Lung (tissue), 12 donors: ENCODE measurements around the gene GPATCH8. TPM values are rescaled to one million over a fixed set of nuclear protein-coding genes. Genes with fewer than 3 reads are reported as not detected.

ENCODE experiments used
- ATAC-seq: fragments of 200-7000 bp; cut with Tn5 transposase; one replicate; pipeline ENCODE4 v1.9.1; 2020; ENCODE audit warnings: moderate number of reproducible peaks; ENCODE audit not compliant: insufficient read depth, low FRiP score
- DNase-seq, 3 donors: peaks; one replicate each; pipeline ENCODE4 v3.0.0-alpha.2; 2013 to 2017
- H3K27ac ChIP-seq, 2 donors: one replicate each; pipeline ENCODE4 v1.5.1; 2013; ENCODE audit warnings: mild to moderate bottlenecking in 2 of 2, moderate library complexity in 2 of 2, control low read depth in 1 of 2, inconsistent platforms in 1 of 2, low read depth in 1 of 2, low read length in 1 of 2
- H3K27me3 ChIP-seq, 3 donors: one replicate each; pipeline ENCODE4 v1.5.1; 2013; ENCODE audit warnings: low read length in 2 of 3; ENCODE audit not compliant: control insufficient read depth in 3 of 3, insufficient read depth in 3 of 3
- H3K36me3 ChIP-seq, 4 donors: one replicate each; pipeline ENCODE4 v1.5.1; 2013; ENCODE audit warnings: low read length in 4 of 4, mild to moderate bottlenecking in 1 of 4, moderate library complexity in 1 of 4; ENCODE audit not compliant: control insufficient read depth in 4 of 4, insufficient read depth in 4 of 4
- H3K4me1 ChIP-seq, 5 donors: one replicate each; pipeline ENCODE4 v1.5.1; 2013; ENCODE audit warnings: low read length in 5 of 5, mild to moderate bottlenecking in 2 of 5, moderate library complexity in 1 of 5; ENCODE audit not compliant: control insufficient read depth in 5 of 5, insufficient read depth in 5 of 5
- H3K4me3 ChIP-seq: one replicate; pipeline ENCODE4 v1.5.1; 2013; ENCODE audit warnings: mild to moderate bottlenecking, control low read depth, moderate library complexity
- H3K9ac ChIP-seq, 2 donors: one replicate each; pipeline ENCODE4 v1.5.1; 2013; ENCODE audit warnings: low read length in 2 of 2, control low read depth in 1 of 2; ENCODE audit not compliant: insufficient read depth in 1 of 2
- H3K9me3 ChIP-seq, 4 donors: one replicate each; pipeline ENCODE4 v1.5.1; 2013; ENCODE audit warnings: low read length in 3 of 4, mild to moderate bottlenecking in 1 of 4, moderate library complexity in 1 of 4; ENCODE audit not compliant: control insufficient read depth in 4 of 4, insufficient read depth in 3 of 4
- WGBS, 2 donors: extraction: QIAGEN DNeasy Blood & Tissue Kit; methylation state at CpG; one replicate each; pipeline ENCODE4 v1.1.7; 2013; 5-methylcytosine and 5-hydroxymethylcytosine counted together
- polyA plus RNA-seq, 2 donors: library from polyadenylated mRNA; stranded (reverse); fragments of 200-250 nt; gene quantifications; one replicate each; pipeline ENCODE4 v1.2.1, GENCODE V29; 2013
- total RNA-seq, 2 donors: library from RNA; depleted of rRNA in 1 of 2; stranded (reverse); fragments of >200 nt in 1 of 2; gene quantifications; one replicate each; pipeline ENCODE4 v1.2.1, GENCODE V29; 2014 to 2021
- TF ChIP-seq, protein P1 (sequence below): IDR thresholded peaks from 2 replicates; pipeline ENCODE4 v1.5.1; 2012; ENCODE audit warnings: mild to moderate bottlenecking; ENCODE audit errors: control extremely low read depth, extremely low read depth
- donor health status: control.
- donor health status: control.
- donor health status: Bipolar disorder and iron deficiency.
- donor health status: healthy.
- donor health status: DM: yes; HTN: yes; CAD: no.

Gene GPATCH8
- total and polyA plus RNA-seq, 4 donors = 8.9 to 62.0 (median 23.8) TPM

DNA sequence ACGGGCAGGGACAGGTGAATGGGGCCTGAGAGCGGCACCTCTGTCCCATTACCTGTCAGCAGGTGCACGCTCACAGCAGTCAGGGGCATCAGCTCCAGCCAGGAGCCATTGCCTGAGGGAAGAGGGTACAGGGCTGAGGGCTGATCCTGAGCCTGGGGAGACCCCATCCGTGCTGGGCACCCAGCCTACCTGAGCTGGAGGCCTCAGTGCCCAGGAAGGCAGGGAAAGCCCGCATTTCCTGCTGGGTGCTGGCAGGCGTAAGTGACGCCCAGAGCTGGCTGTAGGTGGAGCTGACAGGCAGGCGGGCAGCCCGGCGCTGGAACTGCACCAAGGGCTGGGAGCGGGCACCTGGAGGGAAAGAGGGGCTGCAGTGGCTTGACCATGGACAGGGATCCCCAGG, 147.0 kb downstream of the GPATCH8 start:
- H3K4me3 ChIP-seq = no peak overlapping the region
- H3K9ac ChIP-seq = no peak overlapping the region
- ATAC-seq = no peak
- peaks cover 0 to 21% (median 3%) of the 10 kb centered on the region in 4 donors for H3K36me3 ChIP-seq
- TF ChIP-seq, protein P1, sequence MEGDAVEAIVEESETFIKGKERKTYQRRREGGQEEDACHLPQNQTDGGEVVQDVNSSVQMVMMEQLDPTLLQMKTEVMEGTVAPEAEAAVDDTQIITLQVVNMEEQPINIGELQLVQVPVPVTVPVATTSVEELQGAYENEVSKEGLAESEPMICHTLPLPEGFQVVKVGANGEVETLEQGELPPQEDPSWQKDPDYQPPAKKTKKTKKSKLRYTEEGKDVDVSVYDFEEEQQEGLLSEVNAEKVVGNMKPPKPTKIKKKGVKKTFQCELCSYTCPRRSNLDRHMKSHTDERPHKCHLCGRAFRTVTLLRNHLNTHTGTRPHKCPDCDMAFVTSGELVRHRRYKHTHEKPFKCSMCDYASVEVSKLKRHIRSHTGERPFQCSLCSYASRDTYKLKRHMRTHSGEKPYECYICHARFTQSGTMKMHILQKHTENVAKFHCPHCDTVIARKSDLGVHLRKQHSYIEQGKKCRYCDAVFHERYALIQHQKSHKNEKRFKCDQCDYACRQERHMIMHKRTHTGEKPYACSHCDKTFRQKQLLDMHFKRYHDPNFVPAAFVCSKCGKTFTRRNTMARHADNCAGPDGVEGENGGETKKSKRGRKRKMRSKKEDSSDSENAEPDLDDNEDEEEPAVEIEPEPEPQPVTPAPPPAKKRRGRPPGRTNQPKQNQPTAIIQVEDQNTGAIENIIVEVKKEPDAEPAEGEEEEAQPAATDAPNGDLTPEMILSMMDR = no peak
- no peaks in the 10 kb centered on the region for H3K9me3 ChIP-seq
- no peaks in the 10 kb centered on the region for H3K27me3 ChIP-seq
- DNase-seq = no peak
- WGBS, 2 donors = 89 to 92% methylated on average over 11 of the region's 11 CpGs
- H3K4me1 ChIP-seq = peaks cover 0 to 14% (median 4%) of the 10 kb centered on the region in 5 donors
- no peak overlapping the region for H3K27ac ChIP-seq

DNA sequence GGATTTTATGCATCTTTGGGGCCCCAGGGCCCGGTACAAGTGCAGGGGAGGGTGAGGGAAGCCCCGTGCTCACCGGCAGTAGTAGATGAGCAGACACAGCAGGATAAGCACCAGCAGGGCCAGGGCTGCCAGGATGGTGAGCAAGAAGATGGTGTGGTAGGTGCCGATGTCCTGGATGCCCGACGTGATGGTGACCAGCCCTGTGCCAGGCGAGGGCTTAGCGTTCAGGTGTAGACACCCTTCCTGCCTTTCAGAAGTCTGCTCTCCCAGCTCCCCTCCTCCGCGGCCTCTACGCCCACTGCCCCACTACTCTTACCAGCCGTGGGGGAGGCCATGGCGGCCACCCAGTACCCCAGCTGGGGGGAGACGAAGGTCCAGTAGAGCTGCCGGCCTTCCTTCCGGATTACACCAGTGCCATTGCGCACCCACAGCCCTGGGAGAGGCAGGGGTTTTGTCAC, 147.5 kb downstream of the GPATCH8 start:
- no peaks in the 10 kb centered on the region for H3K27me3 ChIP-seq
- no peaks in the 10 kb centered on the region for H3K9me3 ChIP-seq
- WGBS, 2 donors = 81 to 82% methylated on average over 15 to 17 of the region's 17 CpGs
- H3K9ac ChIP-seq = no peak overlapping the region
- TF ChIP-seq, protein P1 = no peak
- no peak for DNase-seq
- peaks cover 0 to 9% (median 0%) of the 10 kb centered on the region in 5 donors for H3K4me1 ChIP-seq
- ATAC-seq = no peak
- no peak overlapping the region for H3K27ac ChIP-seq
- peaks cover 0 to 26% (median 3%) of the 10 kb centered on the region in 4 donors for H3K36me3 ChIP-seq
- H3K4me3 ChIP-seq = no peak overlapping the region

DNA sequence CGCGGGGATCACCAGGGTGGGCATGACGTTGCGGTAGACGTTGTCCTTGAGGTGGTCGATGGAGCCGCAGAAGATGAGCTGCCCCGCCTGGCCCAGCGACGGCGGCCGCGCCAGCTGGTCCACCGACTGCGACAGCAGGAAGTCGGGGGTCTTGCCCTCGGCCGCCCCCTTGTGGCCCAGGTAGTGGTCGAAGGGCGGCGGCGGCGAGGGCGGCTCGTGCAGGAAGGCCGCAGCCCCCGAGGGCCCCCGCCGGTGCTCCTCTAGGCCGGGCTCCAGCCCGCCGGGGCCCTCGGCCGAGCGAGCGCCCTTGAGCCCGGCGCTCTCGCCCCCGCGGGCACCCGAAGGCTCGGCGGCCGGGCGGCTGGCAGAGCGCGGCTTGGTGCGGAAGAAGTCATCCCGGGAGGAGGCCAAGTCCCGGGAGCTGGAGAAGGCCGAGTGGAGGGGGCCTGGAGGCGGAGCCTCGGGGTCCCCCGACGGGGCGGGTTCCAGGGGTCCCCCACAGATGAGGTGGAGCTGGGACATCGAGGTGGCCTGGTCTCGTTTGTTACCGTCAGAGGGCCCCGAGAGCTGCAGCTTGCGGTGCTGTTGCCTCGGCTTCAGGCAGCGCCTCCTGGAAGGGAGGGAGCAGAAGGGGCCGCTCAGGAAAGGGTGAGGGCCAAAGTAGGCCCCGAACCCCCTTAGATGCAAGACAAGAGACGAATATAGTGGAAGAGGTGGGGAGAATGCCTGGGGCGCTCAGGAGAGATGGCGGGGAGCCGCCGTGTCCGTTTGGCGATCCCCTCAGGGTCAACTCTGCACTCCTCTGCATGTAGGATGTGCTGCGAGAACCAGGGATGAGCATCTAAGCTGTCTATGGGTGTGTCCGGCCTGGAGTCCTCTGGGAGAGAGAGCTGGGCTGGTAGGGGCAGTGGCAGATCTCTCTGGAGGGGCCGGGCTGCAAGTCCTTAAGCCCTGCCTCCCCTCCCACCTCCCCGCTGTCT, 148.3 kb downstream of the GPATCH8 start:
- ATAC-seq (no peak), DNase-seq (peak in 1 of 3 donors; percentile 53)
- Histone ChIP-seq H3K9me3 (no peaks in the 10 kb centered on the region), H3K4me1 (peaks cover 0 to under 1% (median 0%) of the 10 kb centered on the region in 5 donors), H3K36me3 (peaks cover 0 to 34% (median 5%) of the 10 kb centered on the region in 4 donors), H3K9ac (no peak overlapping the region), H3K27me3 (no peaks in the 10 kb centered on the region), H3K4me3 (no peak overlapping the region), H3K27ac (no peak overlapping the region)
- TF ChIP-seq, protein P1 = no peak
- WGBS, 2 donors = 46 to 62% methylated on average over 75 to 77 of the region's 77 CpGs
